Measurements from ENCODE around the gene DIP2C. TPM values are rescaled to one million over a fixed set of nuclear protein-coding genes. Genes with fewer than 3 reads are reported as not detected.

The DIP2C gene
- total RNA-seq, 2 experiments from 2014 or later: 1.6 to 1.7 TPM

GRCh38 chr10:504121-504611 is 185.3 kb downstream of the DIP2C start:
- no peak for DNase-seq
- Mint-ChIP-seq H3K27ac (no peak overlapping the region), H3K36me3 (no peaks in the 10 kb centered on the region), H3K9me3 (no peaks in the 10 kb centered on the region), H3K4me1 (peaks cover 16% of the 10 kb centered on the region), H3K4me3 (no peak overlapping the region), H3K27me3 (peaks cover 11% of the 10 kb centered on the region)
- POLR2A ChIA-PET: no interaction called here
- no peak for ATAC-seq (ENCODE audit: low read depth)

GRCh38 chr10:501596-501995 is 187.9 kb downstream of the DIP2C start:
- POLR2A ChIA-PET: no interaction called here
- Mint-ChIP-seq H3K27me3 (peaks cover 17% of the 10 kb centered on the region), H3K27ac (no peak overlapping the region)

GRCh38 chr10:500876-501275 is 188.6 kb downstream of the DIP2C start:
- Mint-ChIP-seq H3K27ac (no peak overlapping the region), H3K36me3 (no peaks in the 10 kb centered on the region), H3K4me1 (peaks cover 16% of the 10 kb centered on the region), H3K4me3 (no peak overlapping the region), H3K27me3 (peaks cover 17% of the 10 kb centered on the region), H3K9me3 (no peaks in the 10 kb centered on the region)
- ATAC-seq (ENCODE audit: low read depth) (no peak), DNase-seq (no peak)
- POLR2A ChIA-PET: no interaction called here

More at GRCh38 chr10:501596-501995, 187.9 kb downstream of the DIP2C start:
- no peaks in the 10 kb centered on the region for H3K9me3 Mint-ChIP-seq
- H3K4me1 Mint-ChIP-seq: peaks cover 16% of the 10 kb centered on the region
- no peak overlapping the region for H3K4me3 Mint-ChIP-seq
- no peak for ATAC-seq (ENCODE audit: low read depth)
- no peak for DNase-seq
- H3K36me3 Mint-ChIP-seq: no peaks in the 10 kb centered on the region

- POLR2A ChIA-PET: interaction anchor here (0.5 kb wide), 1 partner anchor 592 kb away, joined by 3 read pairs; no protein-coding TSS in a partner anchor
- DNase-seq: no peak
- ATAC-seq (ENCODE audit: low read depth): no peak
- no peak overlapping the region for H3K4me3 Mint-ChIP-seq
- H3K27ac Mint-ChIP-seq: no peak overlapping the region
- H3K36me3 Mint-ChIP-seq: no peaks in the 10 kb centered on the region
- peaks cover 16% of the 10 kb centered on the region for H3K27me3 Mint-ChIP-seq
- H3K9me3 Mint-ChIP-seq: no peaks in the 10 kb centered on the region
- peaks cover 16% of the 10 kb centered on the region for H3K4me1 Mint-ChIP-seq
Observed at GRCh38 chr10:499991-500390, 189.5 kb downstream of the DIP2C start.

GRCh38 chr10:498760-499435 is 190.6 kb downstream of the DIP2C start:
- H3K4me3 Mint-ChIP-seq: no peak overlapping the region
- H3K27me3 Mint-ChIP-seq: peaks cover 17% of the 10 kb centered on the region
- POLR2A ChIA-PET: no interaction called here
- H3K9me3 Mint-ChIP-seq: no peaks in the 10 kb centered on the region
- H3K4me1 Mint-ChIP-seq: peaks cover 16% of the 10 kb centered on the region
- no peak for DNase-seq
- no peaks in the 10 kb centered on the region for H3K36me3 Mint-ChIP-seq
- no peak for ATAC-seq (ENCODE audit: low read depth)
- peak overlapping the region; percentile 29 for H3K27ac Mint-ChIP-seq

- DNase-seq (no peak), ATAC-seq (ENCODE audit: low read depth) (no peak)
- Mint-ChIP-seq H3K36me3 (no peaks in the 10 kb centered on the region), H3K4me1 (peaks cover 14% of the 10 kb centered on the region), H3K27me3 (peaks cover 17% of the 10 kb centered on the region), H3K4me3 (no peak overlapping the region), H3K9me3 (no peaks in the 10 kb centered on the region), H3K27ac (no peak overlapping the region)
- POLR2A ChIA-PET: no interaction called here
Observed at GRCh38 chr10:497898-498451, 191.5 kb downstream of the DIP2C start.

GRCh38 chr10:497289-497688 is 192.2 kb downstream of the DIP2C start:
- Mint-ChIP-seq H3K9me3 (no peaks in the 10 kb centered on the region), H3K4me3 (no peak overlapping the region), H3K27ac (no peak overlapping the region), H3K4me1 (peaks cover 9% of the 10 kb centered on the region), H3K36me3 (no peaks in the 10 kb centered on the region), H3K27me3 (peaks cover 12% of the 10 kb centered on the region)
- no peak for DNase-seq
- no peak for ATAC-seq (ENCODE audit: low read depth)
- POLR2A ChIA-PET: no interaction called here

GRCh38 chr10:494556-494955 is 194.9 kb downstream of the DIP2C start:
- H3K27ac Mint-ChIP-seq: no peak overlapping the region
- H3K4me1 Mint-ChIP-seq: no peaks in the 10 kb centered on the region
- no peak overlapping the region for H3K4me3 Mint-ChIP-seq
- no peak for DNase-seq
- no peak for ATAC-seq (ENCODE audit: low read depth)
- no peaks in the 10 kb centered on the region for H3K9me3 Mint-ChIP-seq
- POLR2A ChIA-PET: no interaction called here
- H3K27me3 Mint-ChIP-seq: peaks cover 10% of the 10 kb centered on the region
- no peaks in the 10 kb centered on the region for H3K36me3 Mint-ChIP-seq

- Mint-ChIP-seq H3K36me3 (no peaks in the 10 kb centered on the region), H3K27ac (no peak overlapping the region), H3K27me3 (peaks cover 10% of the 10 kb centered on the region), H3K4me1 (no peaks in the 10 kb centered on the region), H3K4me3 (no peak overlapping the region), H3K9me3 (no peaks in the 10 kb centered on the region)
- POLR2A ChIA-PET: no interaction called here
- no peak for ATAC-seq (ENCODE audit: low read depth)
- DNase-seq: no peak
Observed at GRCh38 chr10:494149-494542, 195.3 kb downstream of the DIP2C start.

GRCh38 chr10:493391-494148 is 195.9 kb downstream of the DIP2C start:
- Mint-ChIP-seq H3K36me3 (no peaks in the 10 kb centered on the region), H3K9me3 (no peaks in the 10 kb centered on the region), H3K27me3 (peaks cover 9% of the 10 kb centered on the region), H3K27ac (no peak overlapping the region), H3K4me1 (no peaks in the 10 kb centered on the region), H3K4me3 (no peak overlapping the region)
- no peak for ATAC-seq (ENCODE audit: low read depth)
- DNase-seq: no peak
- POLR2A ChIA-PET: no interaction called here

- no peaks in the 10 kb centered on the region for H3K9me3 Mint-ChIP-seq
- H3K4me1 Mint-ChIP-seq: no peaks in the 10 kb centered on the region
- DNase-seq (no peak), ATAC-seq (ENCODE audit: low read depth) (no peak)
- peaks cover 4% of the 10 kb centered on the region for H3K27me3 Mint-ChIP-seq
- H3K27ac Mint-ChIP-seq: no peak overlapping the region
- H3K4me3 Mint-ChIP-seq: no peak overlapping the region
- H3K36me3 Mint-ChIP-seq: no peaks in the 10 kb centered on the region
- POLR2A ChIA-PET: no interaction called here
Observed at GRCh38 chr10:492836-493235, 196.6 kb downstream of the DIP2C start.

GRCh38 chr10:491667-492424 is 197.6 kb downstream of the DIP2C start:
- ATAC-seq (ENCODE audit: low read depth): no peak

GRCh38 chr10:490891-491571 is 198.4 kb downstream of the DIP2C start:
- H3K4me1 Mint-ChIP-seq: no peaks in the 10 kb centered on the region
- POLR2A ChIA-PET: no interaction called here
- DNase-seq: no peak
- no peaks in the 10 kb centered on the region for H3K9me3 Mint-ChIP-seq
- peaks cover 4% of the 10 kb centered on the region for H3K27me3 Mint-ChIP-seq
- no peak for ATAC-seq (ENCODE audit: low read depth)
- no peak overlapping the region for H3K27ac Mint-ChIP-seq
- H3K4me3 Mint-ChIP-seq: no peak overlapping the region
- H3K36me3 Mint-ChIP-seq: no peaks in the 10 kb centered on the region

More at GRCh38 chr10:491667-492424, 197.6 kb downstream of the DIP2C start:
- Mint-ChIP-seq H3K4me1 (no peaks in the 10 kb centered on the region), H3K27ac (no peak overlapping the region), H3K36me3 (no peaks in the 10 kb centered on the region), H3K4me3 (no peak overlapping the region), H3K27me3 (peaks cover 4% of the 10 kb centered on the region), H3K9me3 (no peaks in the 10 kb centered on the region)
- POLR2A ChIA-PET: no interaction called here
- DNase-seq: no peak

All from activated naive CD8-positive, alpha-beta T cell treated with anti-CD3 and anti-CD28 coated beads, Interleukin-2, amount 10 ng/mL, durations not matched to agents 7 days and 5 days (primary cell).